SK-N-MC (cell line): ENCODE data around the gene SCN8A.

Experiments used
- EZH2 ChIP-seq: fragments of 200-600 bp; sonication (generic); IDR thresholded peaks from one replicate; pipeline ENCODE4 v1.6.1; 2017; ENCODE audit warnings: antibody characterized with exemption
- POLR2AphosphoS5 ChIP-seq: IDR thresholded peaks from 2 replicates; pipeline ENCODE4 v1.6.1; 2012; ENCODE audit warnings: mild to moderate bottlenecking, low read depth, low read length, borderline replicate concordance

DNA sequence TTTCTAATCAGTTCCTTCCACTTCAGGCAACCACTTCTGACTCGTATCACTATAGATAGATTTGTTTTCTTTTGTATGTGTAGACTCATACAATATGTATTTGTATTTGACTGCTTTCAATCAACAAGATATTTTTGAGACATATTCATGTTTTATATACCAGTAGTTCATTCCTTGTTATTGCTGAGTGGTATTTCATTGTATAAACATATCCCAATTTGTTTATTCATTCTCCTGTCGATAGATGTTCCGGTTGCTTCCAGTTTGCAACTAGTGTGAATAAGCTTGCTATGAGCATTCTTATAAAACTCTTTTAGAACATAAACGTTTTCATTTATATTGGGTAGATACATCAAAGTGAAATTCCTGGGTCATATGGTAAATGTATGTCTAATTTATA is 138.3 kb downstream of the SCN8A start:
- no peak for TF ChIP-seq EZH2
- no peak for TF ChIP-seq POLR2AphosphoS5
